Body of pancreas (tissue), 4 donors: Measurements from ENCODE around the gene LAD1. TPM values are rescaled to one million over a fixed set of nuclear protein-coding genes. Genes with fewer than 3 reads are reported as not detected.

Experiments
- ATAC-seq: fragments of 150-250 bp; one replicate; pipeline ENCODE4 v1.9.1; 2016
- DNase-seq, 4 donors: peaks; one replicate each; pipeline ENCODE4 v3.0.0-alpha.2; 2019
- H3K27ac ChIP-seq, 4 donors: fragments of 200-600 bp; sonication (generic); 1 replicate in 3 of 4; 2 replicates in 1 of 4; pipeline versions ENCODE4 v1.5.1 to v1.6.1; 2016 to 2019; ENCODE audit warnings: mild to moderate bottlenecking in 1 of 4, mixed read lengths in 1 of 4, moderate library complexity in 1 of 4
- H3K27me3 ChIP-seq, 2 donors: fragments of 200-600 bp; sonication (generic); one replicate each; pipeline ENCODE4 v1.6.0; 2016; ENCODE audit warnings: mild to moderate bottlenecking in 1 of 2
- H3K36me3 ChIP-seq, 2 donors: fragments of 200-600 bp; sonication (generic); replicated peaks in 1 of 2; 2 replicates each; pipeline ENCODE4 v1.5.1; 2016; ENCODE audit warnings: low read depth in 2 of 2; ENCODE audit not compliant: insufficient read depth in 1 of 2
- H3K4me1 ChIP-seq: fragments of 200-600 bp; sonication (generic); one replicate; pipeline ENCODE4 v1.6.0; 2016
- H3K4me3 ChIP-seq, 2 donors: fragments of 200-600 bp; sonication (generic); 1 replicate in 1 of 2; 2 replicates in 1 of 2; pipeline ENCODE4 v1.5.1; 2016 to 2019
- H3K9me3 ChIP-seq, 3 donors: fragments of 200-600 bp; sonication (generic); 1 replicate in 2 of 3; 2 replicates in 1 of 3; pipeline ENCODE4 v1.5.1; 2016
- CTCF ChIP-seq, 7 experiments: fragments of 450-650 bp in 4 of 7; fragments of 200-600 bp in 3 of 7; sonication (generic) in 3 of 7; IDR thresholded peaks; one replicate each; pipeline ENCODE4 v1.5.1; 2016 to 2019; ENCODE audit warnings: antibody characterized with exemption in 7 of 7
- POLR2A ChIP-seq, 3 donors: fragments of 450-650 bp; IDR thresholded peaks; one replicate each; pipeline ENCODE4 v1.6.1; 2016; ENCODE audit warnings: antibody characterized with exemption in 3 of 3, mild to moderate bottlenecking in 2 of 3
- WGBS, 2 donors: methylation state at CpG; one replicate each; pipeline ENCODE4 v1.1.5; 2017; 5-methylcytosine and 5-hydroxymethylcytosine counted together
- intact Hi-C: fragments of 100-400 bp; cut with DNase I; formaldehyde crosslinking; loops from one replicate; pipeline ENCODE4 v1.15.1; 2023
- total RNA-seq, 2 donors: library from RNA; depleted of rRNA; stranded (reverse); fragments of >200 nt; gene quantifications; one replicate each; pipeline ENCODE4 v1.1.0, GENCODE V29; 2016

The LAD1 gene
- total RNA-seq, 2 donors from 2014 or later: 46.1 to 54.7 TPM

- WGBS, 2 donors: 52 to 53% methylated on average over 3 of the region's 3 CpGs
- Histone ChIP-seq H3K4me1 (peaks cover 8% of the 10 kb centered on the region), H3K27me3 (no peaks in the 10 kb centered on the region), H3K27ac (no peak overlapping the region), H3K36me3 (no peaks in the 10 kb centered on the region), H3K9me3 (no peaks in the 10 kb centered on the region), H3K4me3 (no peak overlapping the region)
- DNase-seq (no peak), ATAC-seq (no peak)
- TF ChIP-seq CTCF (IDR thresholded peaks at IDR 0.05): no peak
- no peak for TF ChIP-seq POLR2A (IDR thresholded peaks at IDR 0.05)
- intact Hi-C loops: no loop called here
Observed at GRCh38 chr1:201370500-201370899, 28.6 kb downstream of the LAD1 start.

- intact Hi-C loops: no loop called here
- 58 to 81% methylated on average over 4 to 6 of the region's 6 CpGs for WGBS, 2 donors
- Histone ChIP-seq H3K9me3 (no peaks in the 10 kb centered on the region), H3K4me1 (peaks cover 2% of the 10 kb centered on the region), H3K27ac (no peak overlapping the region), H3K36me3 (no peaks in the 10 kb centered on the region), H3K27me3 (no peaks in the 10 kb centered on the region), H3K4me3 (no peak overlapping the region)
- ATAC-seq (no peak), DNase-seq (no peak)
- TF ChIP-seq CTCF (IDR thresholded peaks at IDR 0.05) (no peak), POLR2A (IDR thresholded peaks at IDR 0.05) (no peak)
Observed at GRCh38 chr1:201369209-201369608, 29.9 kb downstream of the LAD1 start.

- H3K4me3 ChIP-seq: no peak overlapping the region
- no peaks in the 10 kb centered on the region for H3K4me1 ChIP-seq
- intact Hi-C loops: no loop called here
- no peaks in the 10 kb centered on the region for H3K9me3 ChIP-seq
- H3K27me3 ChIP-seq: no peaks in the 10 kb centered on the region
- ATAC-seq (no peak), DNase-seq (no peak)
- no peaks in the 10 kb centered on the region for H3K36me3 ChIP-seq
- H3K27ac ChIP-seq: no peak overlapping the region
- WGBS, 2 donors: 57 to 63% methylated on average over 4 to 7 of the region's 7 CpGs
- no peak for TF ChIP-seq POLR2A (IDR thresholded peaks at IDR 0.05)
- TF ChIP-seq CTCF (IDR thresholded peaks at IDR 0.05): no peak
Observed at GRCh38 chr1:201366696-201367095, 32.4 kb downstream of the LAD1 start.

GRCh38 chr1:201365251-201365650, 33.9 kb downstream of the LAD1 start:
- no peak overlapping the region for H3K4me3 ChIP-seq
- intact Hi-C loops: no loop called here
- ATAC-seq: no peak
- no peaks in the 10 kb centered on the region for H3K36me3 ChIP-seq
- H3K9me3 ChIP-seq: no peaks in the 10 kb centered on the region
- TF ChIP-seq POLR2A (IDR thresholded peaks at IDR 0.05) (no peak), CTCF (IDR thresholded peaks at IDR 0.05) (no peak)
- WGBS, 2 donors: 74 to 75% methylated on average over 11 of the region's 11 CpGs
- no peaks in the 10 kb centered on the region for H3K4me1 ChIP-seq
- no peaks in the 10 kb centered on the region for H3K27me3 ChIP-seq
- no peak for DNase-seq
- no peak overlapping the region for H3K27ac ChIP-seq

GRCh38 chr1:201364808-201365105, 34.4 kb downstream of the LAD1 start:
- intact Hi-C loops: loop anchor here (5.0 kb wide), 1 partner anchor 112 kb away; no protein-coding TSS in a partner anchor
- no peaks in the 10 kb centered on the region for H3K4me1 ChIP-seq
- TF ChIP-seq POLR2A (IDR thresholded peaks at IDR 0.05) (no peak), CTCF (IDR thresholded peaks at IDR 0.05) (no peak)
- WGBS, 2 donors: 81 to 85% methylated on average over 6 of the region's 6 CpGs
- H3K4me3 ChIP-seq: no peak overlapping the region
- H3K9me3 ChIP-seq: no peaks in the 10 kb centered on the region
- no peaks in the 10 kb centered on the region for H3K36me3 ChIP-seq
- H3K27ac ChIP-seq: no peak overlapping the region
- DNase-seq: no peak
- no peaks in the 10 kb centered on the region for H3K27me3 ChIP-seq
- ATAC-seq: no peak
